ENCODE measurements around the gene KIF5B.
"Not testable (repeated sequence)": the region's sequence is repeated elsewhere in the genome, so short reads cannot be mapped to it uniquely, and the experiment has no call there.

KIF5B gene

DNA sequence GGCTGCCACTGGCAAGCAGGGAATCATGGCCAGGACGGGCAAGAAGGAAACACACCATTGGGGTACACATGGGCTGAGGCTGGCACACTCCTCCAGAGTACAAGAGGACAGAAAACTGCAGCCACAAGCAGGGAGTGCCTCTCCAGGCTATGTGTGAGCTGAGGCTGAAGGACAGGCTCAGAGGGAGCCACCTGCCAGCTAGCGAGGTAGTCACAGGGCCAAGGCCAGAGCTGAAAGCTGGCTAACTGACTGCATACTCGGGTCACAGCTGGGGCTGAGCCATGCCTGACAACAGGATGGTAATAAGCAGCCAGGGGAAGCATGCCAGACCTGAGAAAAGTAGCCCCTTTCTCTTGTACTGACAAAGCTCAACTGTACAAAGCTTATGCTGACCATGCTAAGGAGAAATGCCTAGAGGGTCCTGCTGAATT, 52.0 kb downstream of the KIF5B start:
- no peak for DNase-seq

DNA sequence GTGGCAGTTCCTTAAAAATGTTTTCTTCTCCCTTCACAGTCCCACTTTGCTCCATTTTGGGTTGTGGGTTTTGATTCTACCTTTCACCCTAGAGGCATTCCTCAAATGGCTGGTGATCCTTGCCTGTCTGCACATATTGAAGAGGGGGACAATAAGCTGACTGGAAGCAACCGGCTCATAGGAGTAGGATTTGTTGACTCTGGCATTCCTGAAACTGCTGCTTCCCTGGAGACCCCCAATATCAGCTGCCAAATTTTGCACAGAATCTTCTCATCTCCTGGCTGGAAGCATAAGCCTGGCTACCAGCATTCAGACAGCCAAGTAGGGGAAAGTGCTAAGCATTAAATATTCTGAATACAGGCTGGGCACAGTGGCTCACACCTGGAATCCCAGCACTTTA, 53.7 kb downstream of the KIF5B start:
- no peak for DNase-seq

DNA sequence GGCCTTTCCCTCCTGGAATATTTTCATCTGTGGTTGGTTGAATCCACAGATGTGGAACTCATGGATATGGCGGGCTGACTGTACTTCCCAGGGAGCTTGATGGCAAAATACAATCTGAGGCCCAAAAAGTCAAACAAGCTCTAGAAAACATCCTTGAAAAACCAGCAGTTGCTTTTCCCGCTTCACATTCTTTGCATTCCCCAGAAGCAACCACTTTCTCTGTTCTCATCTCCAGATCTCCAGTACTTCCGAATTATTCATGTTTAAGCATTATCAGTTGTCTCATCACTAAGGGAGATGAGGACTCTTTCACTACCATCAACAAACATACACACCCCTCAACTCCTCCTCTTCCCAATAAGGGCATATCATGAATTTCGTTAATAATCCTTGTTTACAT, 55.3 kb downstream of the KIF5B start:
- no peak for DNase-seq

DNA sequence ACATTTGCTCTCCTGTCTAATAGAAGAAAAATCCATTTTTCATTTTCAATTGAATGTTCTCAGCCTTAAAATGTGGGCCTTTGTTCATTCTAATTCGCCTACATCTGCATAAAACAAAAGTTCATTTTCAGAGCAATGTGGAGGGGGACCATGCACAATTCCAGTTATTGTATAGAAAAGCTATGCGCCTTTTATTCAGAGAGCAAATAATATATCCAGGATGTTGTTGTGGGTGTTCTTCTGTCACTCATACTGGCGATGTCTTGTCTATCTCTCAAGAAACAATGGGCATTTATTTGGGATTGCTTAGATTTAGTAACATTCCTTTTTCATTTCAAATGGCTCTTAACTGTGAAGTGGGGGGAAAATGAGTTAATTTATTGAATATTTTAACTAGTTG, 56.4 kb downstream of the KIF5B start:
- DNase-seq = no peak

DNA sequence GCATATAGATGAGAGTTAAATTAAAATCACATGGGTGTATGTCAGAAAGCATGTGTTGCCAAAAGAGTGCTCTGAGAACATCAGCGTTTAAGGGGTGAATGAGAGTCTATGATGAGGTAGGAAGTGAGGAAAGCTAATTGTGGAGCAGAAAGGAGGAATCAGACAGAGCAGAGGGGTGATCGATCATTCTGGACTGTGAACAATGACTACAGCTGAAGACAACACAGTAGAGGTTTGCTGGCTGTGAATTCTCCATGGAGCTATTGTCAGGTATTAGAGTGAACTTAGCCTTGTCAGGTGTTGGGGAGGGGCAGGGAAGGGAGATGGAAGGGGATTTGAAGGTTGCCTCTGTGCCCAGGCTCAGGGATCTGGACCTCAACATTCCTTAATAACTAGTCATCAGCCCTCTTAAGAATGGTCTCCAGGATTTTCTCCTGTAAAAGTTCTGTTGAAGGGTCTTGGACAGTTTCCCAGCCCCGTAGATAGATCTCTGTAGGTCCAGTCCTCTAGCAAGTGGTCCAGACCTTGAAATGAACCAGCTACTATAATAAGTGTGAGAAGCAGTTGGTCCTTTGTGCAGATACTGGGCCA, 57.1 kb downstream of the KIF5B start:
- DNase-seq = no peak

DNA sequence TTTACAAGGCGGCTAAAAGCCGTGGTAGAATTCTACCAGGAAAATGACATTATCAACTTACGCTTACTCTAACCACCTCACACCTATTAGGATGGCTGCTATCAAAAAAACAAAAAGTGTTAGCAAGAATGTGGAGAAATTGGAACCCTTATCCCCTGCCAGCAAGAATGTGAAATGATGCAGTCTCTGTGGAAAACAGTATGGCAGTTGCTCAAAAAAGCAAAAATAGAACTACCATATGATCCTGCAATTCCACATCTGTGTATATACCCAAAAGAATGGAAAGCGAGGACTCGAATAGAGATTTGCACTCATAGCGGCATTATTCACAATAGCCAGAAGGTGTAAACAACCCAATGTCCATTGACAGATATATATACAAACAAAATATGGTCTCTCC, 61.3 kb downstream of the KIF5B start:
- no peak for DNase-seq

DNA sequence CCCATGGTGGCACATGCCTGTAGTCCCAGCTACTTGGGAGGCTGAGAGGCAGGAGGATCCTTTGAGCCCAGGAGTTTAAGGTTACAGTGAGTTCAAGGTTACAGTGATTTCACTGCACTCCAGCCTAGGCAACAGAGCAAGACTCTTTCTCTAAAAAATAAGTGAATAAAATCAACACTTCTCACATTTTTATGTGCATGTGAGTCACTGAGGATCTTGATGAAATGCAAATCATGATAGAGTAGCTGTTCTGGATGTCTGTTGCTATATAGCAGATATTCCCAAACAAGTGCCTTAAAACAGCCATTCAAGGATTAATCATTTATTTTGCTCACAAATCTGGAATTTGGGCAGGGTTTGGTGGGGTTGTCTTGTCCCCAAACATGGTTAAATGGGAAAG, 65.3 kb downstream of the KIF5B start:
- DNase-seq = no peak

DNA sequence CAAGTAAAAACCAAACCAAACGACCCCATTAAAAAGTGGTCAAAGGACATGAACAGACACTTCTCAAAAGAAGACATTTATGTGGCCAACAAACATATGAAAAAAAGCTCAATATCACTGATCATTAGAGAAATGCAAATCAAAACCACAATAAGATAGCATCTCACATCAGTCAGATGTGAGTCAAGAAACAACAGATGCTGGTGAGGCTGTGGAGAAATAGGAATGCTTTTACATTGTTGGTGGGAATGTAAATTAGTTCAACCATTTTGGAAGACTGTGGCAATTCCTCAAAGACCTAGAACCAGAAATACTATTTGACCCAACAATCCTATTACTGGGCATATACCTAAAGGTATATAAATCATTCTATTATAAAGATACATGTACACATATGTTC, 68.4 kb downstream of the KIF5B start:
- DNase-seq = not testable (repeated sequence)

DNA sequence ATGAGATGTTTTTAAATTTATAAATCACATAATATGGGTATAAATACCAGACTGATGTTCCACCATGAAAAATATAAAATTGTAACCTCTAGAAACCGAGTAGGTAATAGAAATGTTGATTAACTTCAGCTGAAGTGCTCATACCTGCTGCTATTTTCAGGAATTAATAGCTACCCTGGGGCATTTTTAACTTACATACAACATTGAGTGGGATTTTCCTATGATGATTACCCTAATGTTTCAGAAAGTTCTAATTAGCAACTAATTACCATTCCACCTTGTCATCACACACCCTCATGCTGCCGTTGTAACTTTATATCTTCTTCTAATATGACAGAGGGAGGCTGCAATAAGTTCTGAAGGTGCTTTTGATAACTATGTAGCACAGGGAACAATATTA, 74.1 kb downstream of the KIF5B start:
- no peak for DNase-seq

DNA sequence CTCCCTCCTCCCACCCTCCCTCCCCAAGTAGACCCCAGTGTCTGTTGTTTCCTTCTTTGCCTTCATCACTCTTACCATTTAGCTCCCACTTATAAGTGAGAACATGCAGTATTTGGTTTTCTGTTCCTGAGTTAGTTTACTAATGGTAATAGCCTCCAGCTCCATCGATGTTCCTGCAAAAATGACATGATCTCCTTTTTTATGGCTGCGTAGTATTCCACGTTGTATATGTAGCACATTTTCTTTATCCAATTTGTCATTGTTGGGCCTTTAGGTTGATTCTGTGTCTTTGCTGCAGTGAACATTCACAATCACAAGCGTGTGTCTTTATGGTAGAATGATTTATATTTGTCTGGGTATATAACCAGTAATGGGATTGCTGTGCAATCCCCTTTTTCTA, 75.8 kb downstream of the KIF5B start:
- DNase-seq = no peak

DNA sequence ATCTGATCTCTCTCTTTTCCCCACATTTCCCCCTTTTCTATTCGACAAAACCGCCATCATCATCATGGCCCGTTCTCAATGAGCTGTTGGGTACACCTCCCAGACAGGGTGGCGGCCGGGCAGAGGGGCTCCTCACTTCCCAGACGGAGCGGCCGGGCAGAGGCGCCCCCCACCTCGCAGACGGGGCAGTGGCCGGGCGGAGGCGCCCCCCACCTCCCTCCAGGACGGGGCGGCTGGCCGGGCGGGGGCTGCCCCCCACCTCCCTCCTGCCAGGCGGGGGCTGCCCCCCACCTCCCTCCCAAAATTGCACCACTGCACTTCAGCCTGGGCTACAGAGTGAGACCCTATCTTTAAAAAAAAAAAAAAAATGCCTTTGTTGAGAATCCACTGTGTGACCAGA, 77.2 kb downstream of the KIF5B start:
- not testable (repeated sequence) for DNase-seq

DNA sequence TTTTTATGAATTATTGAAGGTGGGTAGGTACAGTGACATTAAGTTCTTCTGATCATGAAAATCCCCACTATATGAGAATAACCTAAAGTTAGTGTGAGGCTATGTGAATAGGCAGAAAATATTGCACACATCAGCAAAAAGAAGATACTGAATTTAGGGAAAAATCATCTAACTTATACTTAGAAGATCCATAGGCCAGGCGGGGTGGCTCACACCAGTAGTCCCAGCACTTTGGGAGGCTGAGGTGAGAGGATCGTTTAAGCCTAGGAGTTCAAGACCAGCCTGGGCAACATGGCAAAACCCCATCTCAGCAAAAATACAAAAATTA, 78.1 kb downstream of the KIF5B start:
- no peak for DNase-seq

DNA sequence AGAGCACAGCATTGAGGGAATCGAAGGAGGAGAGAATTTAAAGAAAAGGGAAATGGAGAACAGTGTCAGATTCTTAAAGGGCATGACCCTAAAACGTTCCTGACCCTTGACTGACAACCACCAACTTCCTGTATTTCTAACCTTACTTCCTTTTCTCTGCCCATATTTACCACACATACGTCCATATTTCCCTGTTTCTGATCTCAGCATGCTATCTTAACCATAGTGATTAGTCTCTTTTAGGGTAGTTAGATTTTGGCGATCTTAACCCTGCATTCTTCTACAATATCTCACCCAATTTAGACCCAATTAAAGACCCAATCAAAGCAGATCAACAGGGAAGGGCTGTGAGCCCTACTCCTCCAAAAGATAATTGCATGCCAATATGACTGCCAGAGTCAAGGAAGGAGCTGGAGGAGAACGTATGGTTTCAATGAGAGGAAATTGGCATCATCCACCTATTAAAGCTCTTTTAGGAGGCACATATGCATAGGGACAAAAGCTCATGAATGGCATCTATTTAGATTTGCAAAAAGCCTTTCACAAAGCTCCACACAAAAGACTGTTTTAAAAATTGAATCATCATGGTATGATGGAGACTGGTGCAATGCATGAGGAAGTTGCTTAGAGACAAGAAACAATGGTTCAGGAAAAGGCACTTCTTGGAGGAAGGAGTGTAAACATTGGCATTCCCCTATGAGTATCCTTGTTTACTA, 78.6 kb downstream of the KIF5B start:
- DNase-seq = no peak

DNA sequence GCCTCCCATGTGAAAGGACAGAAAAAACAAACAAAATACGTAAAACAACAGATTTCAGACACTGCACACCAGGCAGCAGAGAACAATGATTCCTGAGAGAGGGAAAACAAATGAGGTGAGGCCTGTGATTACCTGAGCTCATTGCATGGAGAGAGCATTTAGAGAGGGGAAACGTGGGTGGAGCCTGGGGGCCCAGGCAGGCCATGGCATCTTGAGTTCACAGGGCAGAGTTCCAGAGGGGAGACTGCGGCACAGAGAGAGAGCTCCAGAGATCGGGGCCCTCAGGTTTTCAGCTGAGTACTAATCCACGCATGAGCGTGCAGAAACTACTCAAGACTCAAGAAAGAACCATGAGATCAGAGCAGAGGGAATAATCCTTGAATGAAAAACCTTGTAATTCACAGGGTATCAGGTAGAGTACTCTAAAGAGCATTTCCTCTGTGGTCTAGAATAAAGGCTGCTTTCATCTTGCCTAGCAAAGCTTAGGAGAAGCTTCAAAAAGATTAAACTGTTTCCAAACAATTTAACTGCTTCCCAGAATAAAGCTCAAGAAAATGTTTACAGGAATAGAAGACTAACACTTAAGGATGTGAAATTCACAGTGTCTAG, 81.0 kb downstream of the KIF5B start:
- no peak for DNase-seq

DNA sequence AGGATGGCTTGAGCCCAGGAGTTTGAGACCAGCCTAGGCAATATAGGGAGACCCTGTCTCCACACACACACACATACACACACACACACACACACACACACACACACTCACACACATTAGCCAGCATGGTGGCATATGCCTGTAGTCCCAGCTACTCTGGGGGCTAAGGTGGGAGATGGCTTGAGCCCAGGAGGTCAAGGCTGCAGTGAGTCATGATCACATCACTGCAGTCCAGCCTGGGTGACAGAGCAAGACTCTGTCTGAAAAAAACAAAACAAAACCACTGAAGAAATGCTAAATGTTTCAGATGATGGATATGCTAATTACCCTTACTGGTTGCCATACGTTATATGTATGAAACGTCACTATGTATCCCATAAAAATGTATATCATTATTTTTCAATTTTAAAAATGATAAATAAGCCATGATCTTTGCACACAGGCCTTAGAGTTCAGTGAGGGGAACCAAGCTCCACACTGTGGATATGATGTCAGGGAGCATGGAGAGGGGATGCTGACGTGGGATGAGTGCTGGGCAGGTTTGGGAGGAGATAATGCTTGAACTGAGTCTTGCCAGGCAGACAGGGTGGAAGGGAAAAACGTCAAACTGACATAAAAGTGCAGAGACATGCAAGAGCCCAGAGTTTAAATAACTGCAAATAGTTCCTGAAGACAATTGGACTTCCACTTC, 81.6 kb downstream of the KIF5B start:
- no peak for DNase-seq

DNA sequence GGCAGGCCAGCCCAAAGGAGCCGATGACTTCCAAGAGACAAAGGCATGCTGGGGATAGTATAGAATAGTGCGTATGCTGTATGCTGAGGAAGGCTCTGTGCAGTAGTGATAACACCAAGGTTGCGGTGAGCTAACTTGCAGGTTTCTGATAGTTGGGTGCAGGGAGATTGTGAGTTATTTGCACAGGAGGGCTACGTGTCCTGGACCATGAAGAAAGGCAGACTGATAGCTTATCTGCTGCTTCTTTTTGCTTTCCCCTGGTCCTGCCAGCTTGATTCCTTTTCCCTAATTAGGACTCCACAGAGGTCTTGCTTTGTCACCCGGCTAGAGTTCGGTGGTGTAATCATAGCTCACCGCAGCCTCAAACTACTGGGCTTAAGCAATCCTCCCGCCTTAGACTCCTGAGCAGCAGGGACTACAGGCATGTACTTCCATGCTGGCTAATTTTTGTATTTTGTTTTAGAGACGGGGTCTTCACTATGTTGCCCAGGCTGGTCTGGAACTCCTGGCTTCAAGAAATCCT, 83.6 kb downstream of the KIF5B start:
- no peak for DNase-seq

DNA sequence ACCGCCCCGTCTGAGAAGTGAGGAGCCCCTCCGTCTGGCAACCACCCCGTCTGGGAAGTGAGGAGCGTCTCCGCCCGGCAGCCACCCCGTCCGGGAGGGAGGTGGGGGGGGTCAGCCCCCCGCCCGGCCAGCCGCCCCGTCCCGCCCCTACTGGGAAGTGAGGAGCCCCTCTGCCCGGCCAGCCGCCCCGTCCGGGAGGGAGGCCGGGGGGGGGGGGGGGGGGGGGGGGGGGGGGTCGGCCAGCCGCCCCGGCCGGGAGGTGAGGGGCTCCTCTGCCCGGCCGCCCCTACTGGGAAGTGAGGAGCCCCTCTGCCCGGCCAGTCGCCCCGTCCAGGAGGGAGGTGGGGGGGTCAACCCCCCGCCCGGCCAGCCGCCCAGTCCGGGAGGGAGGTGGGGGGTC, 86.4 kb downstream of the KIF5B start:
- not testable (repeated sequence) for DNase-seq

DNA sequence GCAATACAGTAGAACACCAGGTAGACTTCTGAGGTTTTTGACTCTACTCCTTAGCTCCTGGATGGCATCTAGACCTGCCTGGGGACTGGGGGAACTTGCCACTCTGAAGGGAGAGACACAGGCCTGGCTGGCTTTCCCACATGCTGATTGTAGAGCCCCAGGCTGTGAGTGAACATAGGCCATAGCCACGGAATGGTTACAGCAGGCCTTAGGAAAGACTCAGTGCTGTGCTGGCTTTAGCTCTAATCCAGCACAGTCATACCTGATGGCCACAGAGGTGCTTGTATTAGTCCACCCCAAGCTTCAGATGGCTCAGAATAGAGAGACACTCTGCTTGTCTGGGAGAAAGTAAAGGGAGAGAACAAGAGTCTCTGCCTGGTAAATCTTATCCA, 92.6 kb downstream of the KIF5B start:
- DNase-seq = no peak

DNA sequence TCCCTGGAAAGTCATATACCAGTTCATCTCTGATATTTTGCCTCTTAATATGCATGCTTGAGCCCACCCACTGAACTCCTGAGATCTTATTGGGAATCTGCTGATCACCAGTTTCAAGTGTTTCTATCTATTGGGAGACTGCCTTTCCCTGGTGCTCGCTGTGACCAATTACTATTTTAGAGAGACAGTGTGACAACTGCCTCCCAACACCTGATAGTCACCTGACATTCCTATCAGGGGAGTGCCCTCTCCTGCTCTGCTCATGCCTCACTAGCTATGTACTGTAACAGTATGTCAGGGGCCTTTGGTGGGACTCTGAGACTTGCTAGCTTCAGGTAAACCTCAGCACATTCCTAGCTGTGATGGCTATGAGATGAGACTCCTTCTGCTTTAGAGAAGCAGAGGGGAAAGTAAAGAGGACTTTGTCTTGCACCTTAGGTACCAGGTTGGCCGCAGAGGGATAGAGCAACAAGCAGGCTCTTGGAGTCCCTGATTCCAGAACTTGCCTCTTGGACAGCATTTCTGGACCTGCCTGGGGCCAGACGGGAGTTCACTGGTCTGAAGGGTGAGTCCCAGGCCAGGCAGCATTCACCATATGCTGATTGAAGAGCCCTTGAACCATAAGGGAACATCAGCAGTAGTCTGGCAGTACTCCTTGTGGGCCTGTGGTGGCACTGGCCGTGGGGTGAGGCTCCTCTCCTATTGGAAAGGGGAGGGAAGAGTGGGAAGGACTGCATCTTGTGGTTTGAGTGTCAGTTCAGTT, 93.2 kb downstream of the KIF5B start:
- no peak for DNase-seq

DNA sequence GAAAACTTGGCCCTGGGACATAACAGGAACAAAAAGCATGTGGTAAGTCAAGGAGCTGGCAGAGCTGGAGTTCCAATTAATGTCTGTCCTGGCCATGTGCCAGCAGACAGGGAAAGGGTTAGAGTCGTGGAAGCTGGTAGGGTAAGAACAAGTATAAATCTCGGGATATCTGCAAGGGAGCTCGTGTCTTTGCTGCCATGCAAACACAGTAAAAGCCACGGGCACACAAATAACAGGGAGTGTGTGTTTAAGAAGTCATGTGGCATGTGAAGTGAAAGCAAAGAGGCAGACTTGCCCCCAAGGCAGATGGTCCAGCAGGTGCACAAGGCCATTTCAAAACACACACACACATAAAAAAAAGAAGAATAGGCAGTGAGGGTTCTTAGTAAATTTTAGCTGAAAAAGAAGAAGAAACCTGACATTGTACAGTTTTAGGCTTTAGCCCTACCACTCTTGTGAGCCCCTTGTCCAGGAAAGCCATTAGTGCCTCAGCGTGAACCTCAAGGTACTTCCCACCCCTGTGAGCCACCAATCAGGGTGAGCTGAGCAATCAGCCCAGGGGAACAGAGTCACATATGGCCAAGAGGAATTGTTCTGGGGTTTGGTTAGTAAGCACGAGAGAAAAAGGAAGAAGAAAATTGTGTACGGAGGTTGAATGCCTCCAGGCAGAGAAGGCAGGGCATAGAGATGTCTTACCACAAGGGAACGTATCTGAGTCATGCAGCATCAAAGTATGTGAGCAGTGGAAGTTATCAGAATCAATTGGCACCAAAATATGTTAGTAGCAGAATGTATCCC, 94.7 kb downstream of the KIF5B start:
- no peak for DNase-seq

DNA sequence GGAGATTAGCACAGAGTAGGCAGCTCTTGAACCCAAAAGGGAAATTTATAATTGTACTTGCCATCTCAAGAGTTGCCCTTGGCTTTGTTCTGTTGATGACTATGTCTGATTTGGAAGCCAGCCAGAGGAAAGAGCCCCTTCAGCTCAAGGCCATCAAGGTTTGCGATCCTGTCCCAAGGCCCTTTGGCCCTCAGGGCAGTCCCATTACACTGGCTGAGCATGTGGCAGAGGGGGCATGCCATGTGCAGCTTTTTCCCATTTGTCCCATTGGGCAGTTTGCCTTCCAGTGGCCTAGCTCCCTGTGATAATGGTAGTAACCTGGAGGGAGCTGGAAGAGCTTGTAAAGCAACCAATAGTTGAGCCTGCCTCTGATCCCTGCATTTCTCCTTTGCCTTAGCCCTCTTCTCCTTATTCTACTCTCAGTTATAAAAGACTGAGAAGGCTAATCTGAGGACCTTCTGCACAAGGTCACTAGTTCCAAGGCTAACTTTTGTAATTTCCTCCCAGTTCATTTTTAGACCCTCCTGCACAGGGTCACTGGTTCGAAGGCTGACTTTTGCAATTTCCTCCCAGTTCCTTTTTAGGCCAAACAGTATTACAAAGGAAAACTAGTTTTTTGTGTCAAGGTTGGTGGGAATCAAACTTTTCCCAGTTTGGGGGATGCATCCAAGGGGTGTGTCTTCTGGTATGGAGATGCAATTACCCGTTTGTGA, 96.6 kb downstream of the KIF5B start:
- DNase-seq = no peak

All from activated T-cell treated with anti-CD3 and anti-CD28 coated beads, Interleukin-2, amount 50 U/mL, for 1 hour (primary cell).